SU-DHL-6 (cell line): ENCODE measurements around the gene TGM1.
A peak's percentile ranks its signal among the peaks of the same experiment; 100 is the strongest.

Experiments
- H2AFZ ChIP-seq: fragments of 200-600 bp; sonication (generic); 2 replicates; pipeline ENCODE4 v1.6.1; 2014; ENCODE audit warnings: low read depth, mild to moderate bottlenecking, moderate library complexity, mixed read lengths, antibody characterized with exemption, low read length; ENCODE audit not compliant: severe bottlenecking
- H3F3A ChIP-seq: fragments of 200-600 bp; shearing (Covaris generic); 2 replicates; pipeline ENCODE4 v1.6.0; 2016; ENCODE audit warnings: antibody characterized with exemption, mild to moderate bottlenecking; ENCODE audit not compliant: insufficient read depth
- H3K27ac ChIP-seq: fragments of 200-600 bp; sonication (generic); 2 replicates; pipeline ENCODE4 v1.5.1; 2016; ENCODE audit warnings: low read depth, mild to moderate bottlenecking, low read length, moderate library complexity, mixed read lengths
- H3K27me3 ChIP-seq: fragments of 200-600 bp; sonication (generic), shearing (Covaris generic); 2 replicates; pipeline ENCODE4 v1.6.0; 2014; ENCODE audit warnings: mild to moderate bottlenecking, low read length
- H3K36me3 ChIP-seq: fragments of 200-600 bp; sonication (generic); 2 replicates; pipeline ENCODE4 v1.6.1; 2014; ENCODE audit warnings: mild to moderate bottlenecking, low read length, mixed read lengths
- H3K4me2 ChIP-seq: fragments of 300-600, 200-600 bp; shearing (Covaris generic), sonication (generic); 2 replicates; pipeline ENCODE4 v1.6.0; 2014; ENCODE audit warnings: low read length, low read depth, mild to moderate bottlenecking; ENCODE audit not compliant: poor library complexity, severe bottlenecking
- H3K4me3 ChIP-seq: fragments of 200-600 bp; sonication (generic); 2 replicates; pipeline ENCODE4 v1.5.1; 2014; ENCODE audit warnings: antibody characterized with exemption, low read length, mild to moderate bottlenecking, mixed read lengths; ENCODE audit not compliant: insufficient read depth, poor library complexity, severe bottlenecking
- H3K79me2 ChIP-seq: fragments of 200-600 bp; sonication (generic); 2 replicates; pipeline ENCODE4 v1.6.1; 2014; ENCODE audit warnings: mild to moderate bottlenecking, low read length, moderate library complexity; ENCODE audit not compliant: insufficient read depth
- H3K9ac ChIP-seq: fragments of 200-600 bp; sonication (generic); 2 replicates; pipeline ENCODE4 v1.7.0; 2014; ENCODE audit warnings: mild to moderate bottlenecking, low read length
- H3K9me2 ChIP-seq: fragments of 200-600 bp; sonication (generic); replicated peaks from 2 replicates; pipeline ENCODE4 v1.6.1; 2014; ENCODE audit warnings: low read length; ENCODE audit not compliant: insufficient read depth
- H3K9me3 ChIP-seq: fragments of 200-600 bp; sonication (generic); 2 replicates; pipeline ENCODE4 v1.6.1; 2014; ENCODE audit warnings: low read length, mixed read lengths; ENCODE audit not compliant: insufficient read depth
- H4K20me1 ChIP-seq: fragments of 200-600 bp; sonication (generic); 2 replicates; pipeline ENCODE4 v1.6.1; 2014; ENCODE audit warnings: low read depth, mild to moderate bottlenecking, antibody characterized with exemption, low read length, moderate library complexity, mixed read lengths
- CTCF ChIP-seq: fragments of 200-600 bp; sonication (generic); IDR thresholded peaks from one replicate; pipeline ENCODE4 v1.5.1; 2017; ENCODE audit warnings: antibody characterized with exemption, mild to moderate bottlenecking, low read length, moderate library complexity; ENCODE audit not compliant: insufficient read depth, poor library complexity, severe bottlenecking
- EZH2phosphoT487 ChIP-seq: fragments of 200-600 bp; sonication (generic), shearing (Covaris generic); conservative IDR thresholded peaks from 2 replicates; pipeline ENCODE4 v1.6.1; 2018; ENCODE audit warnings: mild to moderate bottlenecking, antibody characterized with exemption, low read length, moderate library complexity, mixed read lengths

Gene TGM1

DNA sequence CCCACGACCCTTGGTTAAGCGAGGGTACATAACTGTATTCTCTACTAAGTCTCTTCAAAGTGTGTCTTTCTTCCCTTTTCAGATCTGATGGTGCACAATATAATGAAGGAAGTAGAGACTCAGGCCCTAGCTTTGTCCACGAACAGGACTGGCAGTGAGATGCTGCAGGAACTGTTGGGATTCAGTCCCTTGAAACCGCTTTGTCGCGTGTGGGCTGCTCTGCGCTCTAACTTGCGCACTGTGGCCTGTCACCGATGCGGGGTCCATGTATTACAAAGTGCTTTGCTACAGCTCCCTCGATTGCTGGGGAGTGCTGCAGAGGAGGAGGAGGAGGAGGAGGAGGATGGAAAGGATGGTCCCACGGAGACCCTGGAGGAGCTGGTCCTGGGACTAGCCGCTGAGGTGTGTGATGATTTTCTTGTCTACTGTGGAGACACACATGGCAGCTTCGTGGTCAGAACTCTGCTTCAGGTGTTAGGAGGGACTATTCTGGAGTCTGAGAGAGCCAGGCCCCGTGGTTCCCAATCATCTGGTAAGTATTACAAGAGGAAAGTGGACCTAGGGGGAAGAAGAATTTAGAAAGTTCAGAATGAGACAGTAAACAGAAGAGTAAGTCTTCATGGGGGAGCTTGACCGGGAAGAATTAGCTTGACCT, 37.5 kb upstream of the TGM1 start:
- H3K4me2 ChIP-seq, result peak overlapping the region; percentile 84
- no peaks in the 10 kb centered on the region for H3K27me3 ChIP-seq
- peaks cover 2% of the 10 kb centered on the region; the same call in 1 of the 2 replicates for H3K36me3 ChIP-seq
- peaks cover 11% of the 10 kb centered on the region for H3F3A ChIP-seq
- H3K9ac ChIP-seq, result peak overlapping the region; percentile 89
- H4K20me1 ChIP-seq, result no peaks in the 10 kb centered on the region
- TF ChIP-seq EZH2phosphoT487 (no peak), CTCF (no peak)
- no peaks in the 10 kb centered on the region for H3K9me3 ChIP-seq
- no peaks in the 10 kb centered on the region for H3K9me2 ChIP-seq
- H2AFZ ChIP-seq, result peak overlapping the region; percentile 82
- H3K79me2 ChIP-seq, result peaks cover 19% of the 10 kb centered on the region
- no peak overlapping the region for H3K27ac ChIP-seq
- peak overlapping the region; percentile 88 for H3K4me3 ChIP-seq

GRCh38 chr14:24299255-24300191, 36.5 kb upstream of the TGM1 start, which contains the start of the genes DHRS1 and NOP9:
Gene DHRS1 (minus strand): TSS chr14:24299780. CDS start chr14:24299106, 674 bp downstream.
Gene NOP9 (plus strand): TSS chr14:24299850. CDS start chr14:24299955, 105 bp downstream.
- H3K9ac ChIP-seq, result peak within 1 kb of the TSS; percentile 89
- no peaks in the 10 kb centered on the region for H3K9me3 ChIP-seq
- peak within 1 kb of the TSS; percentile 84 for H3K4me2 ChIP-seq
- peak within 1 kb of the TSS; percentile 42 for H3K27ac ChIP-seq
- peaks cover 14% of the 10 kb centered on the region for H3F3A ChIP-seq
- H3K36me3 ChIP-seq, result peaks cover 2% of the 10 kb centered on the region; the same call in 1 of the 2 replicates
- no peaks in the 10 kb centered on the region for H4K20me1 ChIP-seq
- no peaks in the 10 kb centered on the region for H3K9me2 ChIP-seq
- peak within 1 kb of the TSS; percentile 82 for H2AFZ ChIP-seq
- no peak for TF ChIP-seq EZH2phosphoT487
- TF ChIP-seq CTCF, result no peak
- H3K27me3 ChIP-seq, result no peaks in the 10 kb centered on the region
- H3K4me3 ChIP-seq, result peak within 1 kb of the TSS; percentile 88
- H3K79me2 ChIP-seq, result peaks cover 19% of the 10 kb centered on the region

DNA sequence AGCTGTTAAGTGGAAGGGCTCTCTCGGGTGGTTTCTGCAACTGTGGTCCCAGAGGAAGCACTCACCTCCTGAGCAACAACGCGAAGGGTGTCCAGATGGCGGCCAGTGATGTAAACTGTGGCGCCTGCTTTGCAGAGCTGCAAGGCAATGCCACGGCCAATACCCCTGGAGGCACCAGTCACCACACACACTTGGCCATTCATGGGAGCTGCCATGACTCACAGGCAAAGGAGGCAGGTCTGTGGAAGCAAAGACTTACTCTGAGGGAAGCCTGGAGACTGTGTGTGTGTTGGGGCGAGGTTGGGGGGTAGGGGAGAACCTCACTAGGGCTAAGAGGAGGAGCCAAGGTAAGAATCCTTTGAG, 35.9 kb upstream of the TGM1 start:
- Histone ChIP-seq H4K20me1 (no peaks in the 10 kb centered on the region), H3K27ac (peak overlapping the region; percentile 42), H3K9me2 (no peaks in the 10 kb centered on the region), H3K9ac (peak overlapping the region; percentile 89), H3K79me2 (peaks cover 19% of the 10 kb centered on the region), H3K4me2 (peak overlapping the region; percentile 84), H3F3A (peaks cover 14% of the 10 kb centered on the region), H3K4me3 (peak overlapping the region; percentile 88), H2AFZ (no peak overlapping the region), H3K27me3 (no peaks in the 10 kb centered on the region), H3K9me3 (no peaks in the 10 kb centered on the region), H3K36me3 (peaks cover 2% of the 10 kb centered on the region; the same call in 1 of the 2 replicates)
- TF ChIP-seq CTCF (no peak), EZH2phosphoT487 (no peak)
